ENCODE data around the gene TRPM2. TPM values are rescaled to one million over a fixed set of nuclear protein-coding genes. Genes with fewer than 3 reads are reported as not detected.

Gene TRPM2
- total and polyA plus RNA-seq, 8 donors = 1.3 to 10.3 (median 2.4) TPM

GRCh38 chr21:44366586-44367211 is 13.3 kb downstream of the TRPM2 start:
- 81 to 91% (median 88%) methylated on average over 18 to 28 of the region's 28 CpGs for WGBS, 5 donors
- H3K27me3 ChIP-seq = peaks cover 0 to 60% (median 21%) of the 10 kb centered on the region in 3 donors

GRCh38 chr21:44368711-44369446 is 15.5 kb downstream of the TRPM2 start:
- Histone ChIP-seq H3K4me1 (peaks cover 0 to 21% (median 13%) of the 10 kb centered on the region in 4 donors), H3K27me3 (peaks cover 0 to 69% (median 21%) of the 10 kb centered on the region in 3 donors), H3K27ac (no peak overlapping the region), H3K9me3 (peaks cover 0 to 6% (median 3%) of the 10 kb centered on the region in 4 donors), H3K36me3 (no peaks in the 10 kb centered on the region), H3K4me3 (no peak overlapping the region)
- peak in 1 of 2 donors; percentile 32 for DNase-seq
- 28 to 48% (median 33%) methylated on average over 19 to 35 of the region's 35 CpGs for WGBS, 5 donors
- intact Hi-C loops (cut with DNase I; ENCODE audit: low total_unique reads) = no loop called here
- TF ChIP-seq CTCF (IDR thresholded peaks at IDR 0.05) (no peak), POLR2A (IDR thresholded peaks at IDR 0.05) (no peak), POLR2AphosphoS5 (IDR thresholded peaks at IDR 0.05) (no peak), EP300 (IDR thresholded peaks at IDR 0.05) (no peak)

More at GRCh38 chr21:44366586-44367211, 13.3 kb downstream of the TRPM2 start:
- H3K9me3 ChIP-seq = peaks cover 0 to 19% (median 16%) of the 10 kb centered on the region in 4 donors
- intact Hi-C loops (cut with DNase I; ENCODE audit: low total_unique reads) = no loop called here
- DNase-seq = no peak
- H3K36me3 ChIP-seq = no peaks in the 10 kb centered on the region
- no peak for TF ChIP-seq POLR2AphosphoS5 (IDR thresholded peaks at IDR 0.05)
- TF ChIP-seq POLR2A (IDR thresholded peaks at IDR 0.05) = no peak
- TF ChIP-seq CTCF (IDR thresholded peaks at IDR 0.05) = no peak
- TF ChIP-seq EP300 (IDR thresholded peaks at IDR 0.05) = no peak
- H3K27ac ChIP-seq = no peak overlapping the region
- H3K4me1 ChIP-seq = peaks cover 0 to 17% (median 13%) of the 10 kb centered on the region in 4 donors
- no peak overlapping the region for H3K4me3 ChIP-seq

GRCh38 chr21:44370027-44370735 is 16.8 kb downstream of the TRPM2 start:
- TF ChIP-seq POLR2A (IDR thresholded peaks at IDR 0.05) (no peak), EP300 (IDR thresholded peaks at IDR 0.05) (no peak), CTCF (IDR thresholded peaks at IDR 0.05) (no peak), POLR2AphosphoS5 (IDR thresholded peaks at IDR 0.05) (no peak)
- H3K4me3 ChIP-seq = peak overlapping the region; percentile 22 to 41 (median 23)
- H3K27me3 ChIP-seq = peaks cover 0 to 67% (median 21%) of the 10 kb centered on the region in 3 donors
- DNase-seq = peak; percentile 45 to 61
- 21 to 43% (median 33%) methylated on average over 13 to 29 of the region's 29 CpGs for WGBS, 5 donors
- H3K36me3 ChIP-seq = no peaks in the 10 kb centered on the region
- H3K4me1 ChIP-seq = peaks cover 0 to 32% (median 16%) of the 10 kb centered on the region in 4 donors
- H3K27ac ChIP-seq = no peak overlapping the region
- no peaks in the 10 kb centered on the region for H3K9me3 ChIP-seq
- intact Hi-C loops (cut with DNase I; ENCODE audit: low total_unique reads) = no loop called here

GRCh38 chr21:44370786-44371410 is 17.5 kb downstream of the TRPM2 start:
- H3K9me3 ChIP-seq = no peaks in the 10 kb centered on the region
- 74 to 87% (median 80%) methylated on average over 21 to 35 of the region's 37 CpGs for WGBS, 5 donors
- peaks cover 0 to 67% (median 21%) of the 10 kb centered on the region in 3 donors for H3K27me3 ChIP-seq
- no peak for DNase-seq
- H3K36me3 ChIP-seq = no peaks in the 10 kb centered on the region
- intact Hi-C loops (cut with DNase I; ENCODE audit: low total_unique reads) = no loop called here
- peaks cover 0 to 39% (median 20%) of the 10 kb centered on the region in 4 donors for H3K4me1 ChIP-seq
- H3K4me3 ChIP-seq = no peak overlapping the region
- TF ChIP-seq EP300 (IDR thresholded peaks at IDR 0.05) = no peak
- no peak for TF ChIP-seq CTCF (IDR thresholded peaks at IDR 0.05)
- no peak for TF ChIP-seq POLR2AphosphoS5 (IDR thresholded peaks at IDR 0.05)
- TF ChIP-seq POLR2A (IDR thresholded peaks at IDR 0.05) = no peak
- H3K27ac ChIP-seq = no peak overlapping the region

Measured in stomach (tissue), 9 donors.